B cell (primary cell): ENCODE results near the gene CHFR. TPM values are rescaled to one million over a fixed set of nuclear protein-coding genes. Genes with fewer than 3 reads are reported as not detected.

Source experiments
- ATAC-seq: fragments of 200-7000 bp; cut with Tn5 transposase; one replicate; pipeline ENCODE4 v1.10.0; 2021; ENCODE audit warnings: low read depth, mild to moderate bottlenecking, moderate number of reproducible peaks, moderate library complexity
- CTCF ChIA-PET: fragments of 350-600 bp; sonication (Branson Sonifier 250); formaldehyde crosslinking; loops from one replicate; lab custom pipeline; 2021; ENCODE audit warnings: antibody characterized with exemption, inconsistent platforms; lab: Charles Lee
- POLR2A ChIA-PET: fragments of 350-600 bp; sonication (Branson Sonifier 250); formaldehyde crosslinking; loops from one replicate; lab custom pipeline; 2021; ENCODE audit warnings: antibody characterized with exemption; lab: Charles Lee
- DNase-seq: peaks from one replicate; pipeline ENCODE4 v3.0.0; 2013
- H2AFZ ChIP-seq: 2 replicates; pipeline ENCODE4 v1.6.1; 2012; ENCODE audit warnings: mild to moderate bottlenecking, low read depth, low read length; ENCODE audit not compliant: insufficient read depth, poor library complexity, severe bottlenecking
- H3K27ac ChIP-seq, 2 donors: 1 replicate in 1 of 2; 2 replicates in 1 of 2; pipeline ENCODE4 v1.5.1; 2012 to 2013; ENCODE audit warnings: low read length in 2 of 2, mild to moderate bottlenecking in 2 of 2, moderate library complexity in 1 of 2
- H3K27me3 ChIP-seq, 4 experiments: fragments of 200-600 bp in 1 of 4; sonication (generic) in 1 of 4; replicated peaks in 1 of 4; 1 replicate in 2 of 4; 2 replicates in 2 of 4; pipeline versions ENCODE4 v1.6.1 to v1.7.0; 2013 to 2016; ENCODE audit warnings: low read length in 3 of 4, mild to moderate bottlenecking in 2 of 4, mixed read lengths in 1 of 4, moderate library complexity in 1 of 4; ENCODE audit not compliant: insufficient read depth in 4 of 4, control insufficient read depth in 3 of 4; ENCODE audit errors: control extremely low read depth in 1 of 4
- H3K36me3 ChIP-seq, 2 experiments: replicated peaks in 1 of 2; 1 replicate in 1 of 2; 2 replicates in 1 of 2; pipeline versions ENCODE4 v1.6.1 to v1.7.1; 2013; ENCODE audit warnings: low read length in 1 of 2; ENCODE audit not compliant: insufficient read depth in 2 of 2, control insufficient read depth in 1 of 2; ENCODE audit errors: control extremely low read depth in 1 of 2, extremely low read depth in 1 of 2
- H3K4me1 ChIP-seq, 2 donors: fragments of 200-600 bp in 1 of 2; sonication (generic) in 1 of 2; 1 replicate in 1 of 2; 2 replicates in 1 of 2; pipeline versions ENCODE4 v1.5.1 to v1.6.1; 2013 to 2017; ENCODE audit warnings: low read length in 2 of 2; ENCODE audit not compliant: control insufficient read depth in 2 of 2, insufficient read depth in 2 of 2
- H3K4me2 ChIP-seq: replicated peaks from 2 replicates; pipeline ENCODE3; 2012; ENCODE audit warnings: mild to moderate bottlenecking, low read depth, low read length; ENCODE audit not compliant: poor library complexity, severe bottlenecking
- H3K4me3 ChIP-seq, 5 experiments: fragments of 200-600 bp in 1 of 5; sonication (generic) in 1 of 5; 1 replicate in 3 of 5; 2 replicates in 2 of 5; pipeline versions ENCODE4 v1.5.1 to v1.7.0; 2011 to 2016; ENCODE audit warnings: low read length in 4 of 5, mild to moderate bottlenecking in 4 of 5, low read depth in 2 of 5, control low read depth in 1 of 5, moderate library complexity in 1 of 5; ENCODE audit not compliant: insufficient read depth in 1 of 5; ENCODE audit errors: control extremely low read depth in 1 of 5, extremely low read depth in 1 of 5
- H3K79me2 ChIP-seq: fragments of 200-600 bp; sonication (generic); one replicate; pipeline ENCODE4 v1.6.0; 2016; ENCODE audit warnings: low read length; ENCODE audit not compliant: control insufficient read depth, insufficient read depth
- H3K9ac ChIP-seq: fragments of 200-600 bp; sonication (generic); 2 replicates; pipeline ENCODE4 v1.6.1; 2017; ENCODE audit warnings: mild to moderate bottlenecking, low read length, moderate library complexity
- H3K9me3 ChIP-seq, 3 donors: one replicate each; pipeline versions ENCODE4 v1.6.1 to v1.7.1; 2013; ENCODE audit warnings: low read length in 2 of 3; ENCODE audit not compliant: control insufficient read depth in 2 of 3, insufficient read depth in 1 of 3; ENCODE audit errors: control extremely low read depth in 1 of 3
- H4K20me1 ChIP-seq: 2 replicates; pipeline ENCODE4 v1.6.0; 2012; ENCODE audit warnings: mild to moderate bottlenecking, low read length; ENCODE audit not compliant: insufficient read depth, control insufficient read depth, poor library complexity, severe bottlenecking
- H3K27ac Mint-ChIP-seq: one replicate; pipeline ENCODE4 v1.8.0; 2021; ENCODE audit warnings: mixed read lengths
- H3K27me3 Mint-ChIP-seq: one replicate; pipeline ENCODE4 v1.8.0; 2021; ENCODE audit warnings: mixed read lengths
- H3K4me1 Mint-ChIP-seq: one replicate; pipeline ENCODE4 v1.8.0; 2021; ENCODE audit warnings: mixed read lengths
- H3K4me3 Mint-ChIP-seq: one replicate; pipeline ENCODE4 v1.8.0; 2021; ENCODE audit warnings: mixed read lengths
- H3K9me3 Mint-ChIP-seq: one replicate; pipeline ENCODE4 v1.8.0; 2022; ENCODE audit warnings: mixed read lengths; ENCODE audit not compliant: insufficient read depth
- CTCF ChIP-seq: fragments of 200-600 bp; IDR thresholded peaks from one replicate; pipeline ENCODE4 v1.8.0; 2022; ENCODE audit warnings: antibody characterized with exemption, mild to moderate bottlenecking
- EZH2 ChIP-seq: IDR thresholded peaks from 2 replicates; pipeline ENCODE4 v1.6.1; 2012; ENCODE audit warnings: borderline replicate concordance, low read depth, mild to moderate bottlenecking, moderate library complexity, low read length; ENCODE audit not compliant: insufficient read depth, poor library complexity, severe bottlenecking
- WGBS: methylation state at CpG from one replicate; pipeline ENCODE4 v1.1.5; 2013; ENCODE audit warnings: missing lambda C conversion rate; ENCODE audit not compliant: insufficient coverage; 5-methylcytosine and 5-hydroxymethylcytosine counted together
- intact Hi-C: fragments of 100-400 bp; cut with micrococcal nuclease; formaldehyde crosslinking; loops from one replicate; pipeline ENCODE4 v1.10.0; 2022
- polyA plus RNA-seq: library from polyadenylated mRNA; depleted of rRNA; stranded (reverse); fragments of >200 nt; gene quantifications from 2 replicates; pipeline ENCODE4 v1.2.3, GENCODE V29; 2012
- total RNA-seq, 2 donors: library from RNA; stranded (reverse); fragments of 120-200 nt in 1 of 2; gene quantifications; 1 replicate in 1 of 2; 2 replicates in 1 of 2; pipeline versions ENCODE4 v1.2.3 to v1.2.4, GENCODE V29; 2013 to 2022

Gene CHFR
- total and polyA plus RNA-seq, 2 donors (not counting 1 experiment from before 2014, with no cell fraction given): 83.8 to 92.5 TPM

GRCh38 chr12:132831771-132832170 is 55.6 kb downstream of the CHFR start:
- ChIA-PET CTCF (interaction anchor here (0.5 kb wide), 1 partner anchor 10 kb away, joined by 5 read pairs; no protein-coding TSS in a partner anchor), POLR2A (interaction anchor here (0.6 kb wide), 1 partner anchor 249 kb away, joined by 3 read pairs; no protein-coding TSS in a partner anchor)
- H4K20me1 ChIP-seq: peaks cover 11% of the 10 kb centered on the region
- H3K9me3 Mint-ChIP-seq: no peaks in the 10 kb centered on the region
- no peak overlapping the region for H2AFZ ChIP-seq
- peaks cover 21 to 22% of the 10 kb centered on the region in 2 donors for H3K4me1 ChIP-seq
- H3K4me2 ChIP-seq: no peak overlapping the region
- H3K27me3 Mint-ChIP-seq: no peaks in the 10 kb centered on the region
- peaks cover 32% of the 10 kb centered on the region for H3K4me1 Mint-ChIP-seq
- no peaks in the 10 kb centered on the region for H3K9me3 ChIP-seq
- H3K27ac Mint-ChIP-seq: no peak overlapping the region
- intact Hi-C loops: no loop called here
- TF ChIP-seq EZH2 (no peak), CTCF (no peak)
- no peak overlapping the region for H3K4me3 Mint-ChIP-seq
- no peaks in the 10 kb centered on the region for H3K27me3 ChIP-seq
- no peak overlapping the region for H3K27ac ChIP-seq
- H3K36me3 ChIP-seq: peaks cover 0 to 7% of the 10 kb centered on the region in 2 experiments
- no peak overlapping the region for H3K4me3 ChIP-seq
- ATAC-seq (no peak), DNase-seq (no peak)
- H3K9ac ChIP-seq: no peak overlapping the region
- H3K79me2 ChIP-seq: peaks cover 25% of the 10 kb centered on the region
- 99% methylated on average over 7 of the region's 11 CpGs for WGBS
